H9 (cell line): ENCODE results near the gene KCNMB2. TPM values are rescaled to one million over a fixed set of nuclear protein-coding genes. Genes with fewer than 3 reads are reported as not detected.

Source experiments
- DNase-seq: peaks from one replicate; pipeline ENCODE4 v3.0.0-alpha.2; 2017
- H2AFZ ChIP-seq: one replicate; pipeline ENCODE4 v1.6.1; 2013; ENCODE audit warnings: mild to moderate bottlenecking, low read length, control low read depth, moderate library complexity
- H2AK5ac ChIP-seq: 2 replicates; pipeline ENCODE4 v1.6.1; 2013; ENCODE audit warnings: low read length, control low read depth, mixed read lengths; ENCODE audit not compliant: insufficient read length
- H2BK120ac ChIP-seq: one replicate; pipeline ENCODE4 v1.6.1; 2013; ENCODE audit warnings: low read depth, mild to moderate bottlenecking, low read length, control low read depth, inconsistent platforms; ENCODE audit not compliant: poor library complexity, severe bottlenecking
- H2BK12ac ChIP-seq: 2 replicates; pipeline ENCODE4 v1.6.1; 2013; ENCODE audit warnings: low read length, control low read depth, mixed read lengths, low read depth; ENCODE audit not compliant: insufficient read length
- H2BK15ac ChIP-seq: 2 replicates; pipeline ENCODE4 v1.6.1; 2013; ENCODE audit warnings: low read depth, low read length, control low read depth
- H2BK20ac ChIP-seq: one replicate; pipeline ENCODE4 v1.6.1; 2013; ENCODE audit warnings: low read depth, mild to moderate bottlenecking, low read length, control low read depth, inconsistent platforms; ENCODE audit not compliant: poor library complexity, severe bottlenecking
- H2BK5ac ChIP-seq: 2 replicates; pipeline ENCODE4 v1.6.1; 2013; ENCODE audit warnings: low read length, control low read depth, mixed read lengths; ENCODE audit not compliant: insufficient read length
- H3K14ac ChIP-seq: 2 replicates; pipeline ENCODE4 v1.6.1; 2013; ENCODE audit warnings: low read length, control low read depth; ENCODE audit not compliant: insufficient read depth
- H3K18ac ChIP-seq: 2 replicates; pipeline ENCODE4 v1.6.1; 2013; ENCODE audit warnings: low read depth, mild to moderate bottlenecking, mixed read lengths, low read length, control low read depth; ENCODE audit not compliant: insufficient read length
- H3K23ac ChIP-seq: 2 replicates; pipeline ENCODE4 v1.6.1; 2013; ENCODE audit warnings: low read length, control low read depth, mixed read lengths, low read depth; ENCODE audit not compliant: insufficient read length
- H3K23me2 ChIP-seq: 2 replicates; pipeline ENCODE4 v1.6.1; 2013; ENCODE audit warnings: low read depth, mild to moderate bottlenecking, mixed read lengths, low read length, control low read depth; ENCODE audit not compliant: insufficient read length, poor library complexity, severe bottlenecking
- H3K27ac ChIP-seq: 2 replicates; pipeline ENCODE4 v1.5.1; 2013; ENCODE audit warnings: low read length, control low read depth, mixed read lengths, low read depth; ENCODE audit not compliant: insufficient read length
- H3K27me3 ChIP-seq: 2 replicates; pipeline ENCODE4 v1.6.1; 2013; ENCODE audit warnings: low read length, control low read depth, inconsistent platforms; ENCODE audit not compliant: insufficient read depth
- H3K4ac ChIP-seq: 2 replicates; pipeline ENCODE4 v1.6.1; 2013; ENCODE audit warnings: low read depth, mild to moderate bottlenecking, control low read depth, inconsistent platforms, low read length, moderate library complexity
- H3K4me1 ChIP-seq: 2 replicates; pipeline ENCODE4 v1.6.1; 2013; ENCODE audit warnings: low read length, control low read depth, inconsistent platforms; ENCODE audit not compliant: insufficient read depth
- H3K4me2 ChIP-seq: 2 replicates; pipeline ENCODE4 v1.6.1; 2013; ENCODE audit warnings: low read length, control low read depth, mixed read lengths; ENCODE audit not compliant: insufficient read length, insufficient read depth
- H3K56ac ChIP-seq: 2 replicates; pipeline ENCODE4 v1.6.1; 2013; ENCODE audit warnings: low read depth, mild to moderate bottlenecking, mixed read lengths, low read length, control low read depth; ENCODE audit not compliant: insufficient read length
- H3K79me1 ChIP-seq: 2 replicates; pipeline ENCODE4 v1.6.1; 2013; ENCODE audit warnings: low read depth, mild to moderate bottlenecking, moderate library complexity, low read length, control low read depth, inconsistent platforms; ENCODE audit not compliant: insufficient read depth, poor library complexity, severe bottlenecking
- H3K79me2 ChIP-seq: 2 replicates; pipeline ENCODE4 v1.6.1; 2013; ENCODE audit warnings: low read length, control low read depth, inconsistent platforms; ENCODE audit not compliant: insufficient read depth
- H3K9ac ChIP-seq: 2 replicates; pipeline ENCODE4 v1.6.1; 2013; ENCODE audit warnings: low read length, control low read depth, mixed read lengths; ENCODE audit not compliant: insufficient read length; ENCODE audit errors: extremely low read depth
- H3K9me3 ChIP-seq: one replicate; pipeline ENCODE4 v1.6.1; 2013; ENCODE audit warnings: low read depth, low read length, inconsistent platforms; ENCODE audit not compliant: control insufficient read depth
- H3T11ph ChIP-seq: one replicate; pipeline ENCODE4 v1.6.1; 2013; ENCODE audit warnings: mild to moderate bottlenecking, low read length, control low read depth, inconsistent platforms
- H4K20me1 ChIP-seq: one replicate; pipeline ENCODE4 v1.6.1; 2013; ENCODE audit not compliant: control insufficient read depth, insufficient read length, insufficient read depth
- H4K5ac ChIP-seq: 2 replicates; pipeline ENCODE4 v1.6.1; 2013; ENCODE audit warnings: low read depth, mild to moderate bottlenecking, mixed read lengths, low read length, control low read depth; ENCODE audit not compliant: insufficient read length
- H4K8ac ChIP-seq: replicated peaks from 2 replicates; pipeline ENCODE4 v1.6.1; 2013; ENCODE audit warnings: low read length, control low read depth, mixed read lengths, low read depth; ENCODE audit not compliant: insufficient read length
- H4K91ac ChIP-seq: 2 replicates; pipeline ENCODE4 v1.6.1; 2013; ENCODE audit warnings: low read depth, mild to moderate bottlenecking, moderate library complexity, mixed read lengths, low read length, control low read depth; ENCODE audit not compliant: insufficient read length
- H3K27ac Mint-ChIP-seq, 3 experiments: 2 replicates in 2 of 3; 3 replicates in 1 of 3; pipeline ENCODE4 v1.8.0; 2020 to 2021; ENCODE audit warnings: mixed read lengths in 3 of 3, mild to moderate bottlenecking in 1 of 3, moderate library complexity in 1 of 3
- H3K27me3 Mint-ChIP-seq: 2 replicates; pipeline ENCODE4 v1.8.0; 2021; ENCODE audit warnings: low read depth, mild to moderate bottlenecking, moderate library complexity, mixed read lengths
- H3K36me3 Mint-ChIP-seq, 3 experiments: 2 replicates in 2 of 3; 3 replicates in 1 of 3; pipeline ENCODE4 v1.8.0; 2020 to 2021; ENCODE audit warnings: low read depth in 3 of 3, mixed read lengths in 3 of 3; ENCODE audit not compliant: insufficient read depth in 1 of 3
- H3K4me1 Mint-ChIP-seq, 2 experiments: 2 replicates each; pipeline ENCODE4 v1.8.0; 2020; ENCODE audit warnings: mixed read lengths in 2 of 2
- H3K4me3 Mint-ChIP-seq, 2 experiments: 2 replicates in 1 of 2; 3 replicates in 1 of 2; pipeline ENCODE4 v1.8.0; 2020 to 2021; ENCODE audit warnings: mild to moderate bottlenecking in 2 of 2, mixed read lengths in 2 of 2, moderate library complexity in 1 of 2
- H3K9me3 Mint-ChIP-seq, 2 experiments: 2 replicates in 1 of 2; 3 replicates in 1 of 2; pipeline ENCODE4 v1.8.0; 2020; ENCODE audit warnings: mild to moderate bottlenecking in 2 of 2, mixed read lengths in 2 of 2, moderate library complexity in 1 of 2
- CTCF ChIP-seq: fragments of 200-600 bp; sonication (generic); conservative IDR thresholded peaks from 3 replicates; pipeline ENCODE4 v1.8.0; 2021; ENCODE audit warnings: antibody characterized with exemption, mild to moderate bottlenecking
- WGBS: extraction: QIAGEN DNeasy Blood & Tissue Kit; methylation state at CpG from one replicate; pipeline ENCODE4 v1.1.7; 2013; ENCODE audit warnings: missing lambda C conversion rate, low lambda C conversion rate, mixed read lengths; ENCODE audit not compliant: insufficient read length; ENCODE audit errors: extremely low coverage; 5-methylcytosine and 5-hydroxymethylcytosine counted together
- total RNA-seq: library from RNA; stranded (reverse); gene quantifications from 2 replicates; pipeline ENCODE4 v1.2.1, GENCODE V29; 2021

The KCNMB2 gene
- total RNA-seq, 1 experiment from 2014 or later = not detected

- Histone ChIP-seq H4K91ac (no peak overlapping the region), H3K23me2 (no peaks in the 10 kb centered on the region), H3K14ac (no peak overlapping the region), H4K8ac (no peak overlapping the region), H3K9me3 (no peaks in the 10 kb centered on the region), H3K27me3 (no peaks in the 10 kb centered on the region), H3K56ac (no peak overlapping the region), H3K4me1 (no peaks in the 10 kb centered on the region), H4K5ac (no peak overlapping the region), H3K18ac (no peak overlapping the region), H2BK120ac (no peak overlapping the region), H3K79me2 (no peaks in the 10 kb centered on the region), H2AK5ac (no peak overlapping the region), H3K23ac (no peak overlapping the region), H2AFZ (no peak overlapping the region), H3K79me1 (no peaks in the 10 kb centered on the region), H2BK15ac (no peak overlapping the region), H3T11ph (no peak overlapping the region), H3K4me2 (no peak overlapping the region), H2BK12ac (no peak overlapping the region), H2BK20ac (no peak overlapping the region), H4K20me1 (no peaks in the 10 kb centered on the region), H3K27ac (no peak overlapping the region), H3K9ac (no peak overlapping the region), H3K4ac (no peak overlapping the region), H2BK5ac (no peak overlapping the region)
- TF ChIP-seq CTCF = no peak
- peaks cover 12 to 15% of the 10 kb centered on the region in 2 experiments for H3K4me1 Mint-ChIP-seq
- H3K4me3 Mint-ChIP-seq = no peak overlapping the region
- H3K9me3 Mint-ChIP-seq = no peaks in the 10 kb centered on the region
- H3K27me3 Mint-ChIP-seq = no peaks in the 10 kb centered on the region
- no peaks in the 10 kb centered on the region for H3K36me3 Mint-ChIP-seq
- WGBS = no CpG with 5 or more reads among the region's 2 CpGs
- H3K27ac Mint-ChIP-seq = no peak overlapping the region
- no peak for DNase-seq
These were observed 311.0 kb downstream of the KCNMB2 start for GRCh38 chr3:178847190-178847589.
